Measurements from ENCODE around the gene BRF1. TPM values are rescaled to one million over a fixed set of nuclear protein-coding genes. Genes with fewer than 3 reads are reported as not detected.
A peak's percentile ranks its signal among the peaks of the same experiment; 100 is the strongest.

Gene BRF1
- total and polyA plus RNA-seq, 2 donors from 2014 or later = 19.3 to 34.1 TPM

DNA sequence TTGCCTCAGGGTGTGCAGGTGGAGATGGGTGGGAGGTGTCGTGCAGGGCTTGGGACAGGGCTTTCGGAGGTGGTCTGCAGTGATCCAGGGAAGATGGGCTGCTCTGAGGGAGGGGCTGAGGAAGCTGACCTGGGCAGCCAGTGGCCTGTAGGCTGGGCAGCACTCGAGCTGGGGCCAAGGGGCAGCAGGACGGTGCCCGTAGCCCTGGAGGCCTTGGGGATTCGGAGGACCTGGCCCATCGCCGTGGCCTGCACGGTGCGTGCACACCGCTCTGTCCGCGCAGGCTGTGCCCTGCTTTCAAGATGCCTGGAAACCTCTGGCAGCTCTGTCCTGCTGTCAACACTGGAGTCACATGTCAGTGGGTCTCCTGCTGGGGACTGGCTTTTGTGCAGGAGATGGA lies 22.9 kb upstream of the BRF1 start:
- no peaks in the 10 kb centered on the region for H3K36me3 ChIP-seq (ENCODE audit: control insufficient read depth in 2 of 3, insufficient read depth in 3 of 3, low read length in 3 of 3)
- H3K9me3 ChIP-seq (ENCODE audit: control insufficient read depth in 2 of 3, insufficient read depth in 1 of 3, low read length in 3 of 3) = no peaks in the 10 kb centered on the region
- DNase-seq (peak in 2 of 5 donors; percentile 28 to 67), FAIRE-seq (no peak)
- H3K27me3 ChIP-seq (ENCODE audit: control insufficient read depth, insufficient read depth, low read length) = no peaks in the 10 kb centered on the region
- H3K27ac ChIP-seq (ENCODE audit: low read depth in 2 of 2, low read length in 2 of 2) = no peak overlapping the region
- intact Hi-C loops (cut with DNase I) = no loop called here
- no peak overlapping the region for H3K4me3 ChIP-seq (ENCODE audit: low read length in 3 of 3)
- TF ChIP-seq, protein P1, sequence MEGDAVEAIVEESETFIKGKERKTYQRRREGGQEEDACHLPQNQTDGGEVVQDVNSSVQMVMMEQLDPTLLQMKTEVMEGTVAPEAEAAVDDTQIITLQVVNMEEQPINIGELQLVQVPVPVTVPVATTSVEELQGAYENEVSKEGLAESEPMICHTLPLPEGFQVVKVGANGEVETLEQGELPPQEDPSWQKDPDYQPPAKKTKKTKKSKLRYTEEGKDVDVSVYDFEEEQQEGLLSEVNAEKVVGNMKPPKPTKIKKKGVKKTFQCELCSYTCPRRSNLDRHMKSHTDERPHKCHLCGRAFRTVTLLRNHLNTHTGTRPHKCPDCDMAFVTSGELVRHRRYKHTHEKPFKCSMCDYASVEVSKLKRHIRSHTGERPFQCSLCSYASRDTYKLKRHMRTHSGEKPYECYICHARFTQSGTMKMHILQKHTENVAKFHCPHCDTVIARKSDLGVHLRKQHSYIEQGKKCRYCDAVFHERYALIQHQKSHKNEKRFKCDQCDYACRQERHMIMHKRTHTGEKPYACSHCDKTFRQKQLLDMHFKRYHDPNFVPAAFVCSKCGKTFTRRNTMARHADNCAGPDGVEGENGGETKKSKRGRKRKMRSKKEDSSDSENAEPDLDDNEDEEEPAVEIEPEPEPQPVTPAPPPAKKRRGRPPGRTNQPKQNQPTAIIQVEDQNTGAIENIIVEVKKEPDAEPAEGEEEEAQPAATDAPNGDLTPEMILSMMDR (IDR thresholded peaks at IDR 0.05; ENCODE audit: borderline replicate concordance, extremely low read depth, insufficient read depth) = no peak
- peaks cover 0 to 9% (median 2%) of the 10 kb centered on the region in 3 donors for H3K4me1 ChIP-seq (ENCODE audit: control insufficient read depth in 2 of 3, insufficient read depth in 2 of 3, low read depth in 1 of 3, low read length in 3 of 3)
- H3K9ac ChIP-seq (ENCODE audit: low read length in 3 of 3) = no peak overlapping the region

DNA sequence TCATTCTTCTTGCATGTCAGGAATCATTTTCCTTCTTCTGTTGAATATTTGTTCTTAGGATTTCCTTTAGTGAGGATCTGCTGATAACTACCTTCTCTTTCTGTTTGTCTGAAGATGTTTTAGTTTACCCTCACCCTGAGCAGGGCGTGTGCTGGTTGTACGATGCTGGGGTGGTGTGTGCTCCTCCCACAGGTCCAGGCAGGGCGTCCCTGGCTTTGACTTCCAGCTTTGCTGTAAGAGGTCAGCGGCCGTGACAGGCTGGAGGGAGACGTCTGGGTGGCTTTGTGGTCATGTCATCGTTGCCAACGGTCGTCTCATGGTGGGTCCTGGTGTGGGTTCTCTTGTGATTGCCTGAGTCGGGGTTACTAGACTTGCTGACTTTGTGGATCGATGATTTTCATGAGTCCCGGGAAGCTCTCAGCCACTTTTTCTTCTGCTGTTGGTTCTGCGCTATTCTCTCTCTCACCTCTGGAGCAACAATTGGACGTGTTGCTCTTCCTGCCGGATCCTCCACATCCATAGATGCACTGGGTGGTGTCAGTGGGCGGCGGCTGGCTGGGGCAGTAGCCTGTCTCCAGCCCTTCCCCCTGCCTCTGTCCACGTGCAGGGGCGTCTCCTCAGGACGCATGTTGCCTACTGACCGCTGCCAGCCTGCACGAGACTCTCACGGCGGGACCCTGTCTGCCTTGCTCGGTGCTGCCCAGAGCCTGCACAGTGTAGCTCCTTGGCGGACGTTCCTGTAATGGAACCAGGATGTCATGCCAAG lies 22.2 kb upstream of the BRF1 start:
- no peak for FAIRE-seq
- Histone ChIP-seq H3K9ac (ENCODE audit: low read length in 3 of 3) (no peak overlapping the region), H3K27me3 (ENCODE audit: control insufficient read depth, insufficient read depth, low read length) (no peaks in the 10 kb centered on the region), H3K9me3 (ENCODE audit: control insufficient read depth in 2 of 3, insufficient read depth in 1 of 3, low read length in 3 of 3) (no peaks in the 10 kb centered on the region), H3K4me3 (ENCODE audit: low read length in 3 of 3) (no peak overlapping the region), H3K27ac (ENCODE audit: low read depth in 2 of 2, low read length in 2 of 2) (no peak overlapping the region), H3K36me3 (ENCODE audit: control insufficient read depth in 2 of 3, insufficient read depth in 3 of 3, low read length in 3 of 3) (no peaks in the 10 kb centered on the region), H3K4me1 (ENCODE audit: control insufficient read depth in 2 of 3, insufficient read depth in 2 of 3, low read depth in 1 of 3, low read length in 3 of 3) (peaks cover 0 to 6% (median 0%) of the 10 kb centered on the region in 3 donors)
- TF ChIP-seq, protein P1 (IDR thresholded peaks at IDR 0.05; ENCODE audit: borderline replicate concordance, extremely low read depth, insufficient read depth) = no peak
- intact Hi-C loops (cut with DNase I) = no loop called here
- DNase-seq = peak in 1 of 5 donors; percentile 27

DNA sequence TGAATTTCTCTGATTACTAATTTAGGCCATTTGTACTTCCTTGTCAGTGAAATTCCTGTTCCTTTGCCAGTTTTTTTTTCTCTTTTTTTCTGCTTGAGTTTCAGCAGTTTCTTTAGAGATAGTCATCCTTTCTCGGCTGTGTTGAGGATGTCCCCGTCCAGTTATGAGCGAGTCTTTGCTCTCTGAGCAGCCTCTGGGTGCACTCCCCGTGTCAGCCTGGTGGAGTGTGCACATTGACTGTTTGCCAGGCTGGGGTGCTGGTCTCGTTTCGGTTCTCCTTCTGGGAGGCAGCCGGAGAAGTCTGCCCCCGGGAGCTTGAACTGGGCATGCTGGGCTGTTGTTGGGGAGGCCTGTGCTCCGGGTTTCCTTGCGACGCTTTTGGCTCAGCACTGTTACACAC lies 16.7 kb upstream of the BRF1 start:
- no peak for FAIRE-seq
- peak in 2 of 5 donors; percentile 31 to 80 for DNase-seq

More for the DNA sequence above, 16.7 kb upstream of the BRF1 start:
- H3K4me1 ChIP-seq (ENCODE audit: control insufficient read depth in 2 of 3, insufficient read depth in 2 of 3, low read depth in 1 of 3, low read length in 3 of 3) = peaks cover 0 to 20% (median 6%) of the 10 kb centered on the region in 3 donors
- no peaks in the 10 kb centered on the region for H3K36me3 ChIP-seq (ENCODE audit: control insufficient read depth in 2 of 3, insufficient read depth in 3 of 3, low read length in 3 of 3)
- no peak overlapping the region for H3K4me3 ChIP-seq (ENCODE audit: low read length in 3 of 3)
- intact Hi-C loops (cut with DNase I) = no loop called here
- H3K27me3 ChIP-seq (ENCODE audit: control insufficient read depth, insufficient read depth, low read length) = no peaks in the 10 kb centered on the region
- H3K9ac ChIP-seq (ENCODE audit: low read length in 3 of 3) = peak overlapping the region in 1 of 3 donors; percentile 10
- TF ChIP-seq, protein P1 (IDR thresholded peaks at IDR 0.05; ENCODE audit: borderline replicate concordance, extremely low read depth, insufficient read depth) = no peak
- no peaks in the 10 kb centered on the region for H3K9me3 ChIP-seq (ENCODE audit: control insufficient read depth in 2 of 3, insufficient read depth in 1 of 3, low read length in 3 of 3)
- no peak overlapping the region for H3K27ac ChIP-seq (ENCODE audit: low read depth in 2 of 2, low read length in 2 of 2)

All from kidney (tissue), 14 donors.